Ammon's horn (tissue), 1 donor: Measurements from ENCODE around the gene GARIN5A.

Experiments
- DNase-seq: peaks from one replicate; pipeline ENCODE4 v3.0.0-alpha.2; 2016; ENCODE audit warnings: low spot score

GARIN5A gene

DNA sequence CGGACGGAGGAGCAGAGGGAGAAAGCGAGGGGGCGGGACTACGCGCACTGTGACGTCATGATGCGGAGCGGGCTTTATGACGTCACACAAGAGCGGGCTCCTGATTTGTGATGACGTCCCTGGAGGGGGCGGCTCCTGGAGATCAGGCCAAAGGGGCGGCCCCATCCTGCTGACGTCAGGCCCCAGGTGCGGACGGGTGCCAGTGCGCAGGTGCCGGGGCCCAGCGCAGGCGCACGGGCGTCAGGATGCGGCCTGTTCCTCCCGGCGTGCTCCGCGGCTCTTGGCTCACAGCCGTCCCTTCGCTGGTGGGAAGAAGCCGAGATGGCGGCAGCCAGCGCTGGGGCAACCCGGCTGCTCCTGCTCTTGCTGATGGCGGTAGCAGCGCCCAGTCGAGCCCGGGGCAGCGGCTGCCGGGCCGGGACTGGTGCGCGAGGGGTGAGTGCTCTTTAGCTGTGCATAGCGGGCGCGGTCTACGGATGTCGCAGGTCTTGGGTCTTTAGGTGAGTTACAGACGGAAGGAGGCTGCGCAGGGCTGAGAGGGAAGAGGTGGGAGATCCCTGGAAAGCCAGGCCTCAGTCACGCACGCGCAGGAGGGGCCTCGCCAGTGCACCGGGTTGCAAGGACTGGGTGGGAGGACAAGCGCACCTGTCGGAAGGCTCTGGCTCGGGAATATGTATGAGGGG, at the start of gene GARIN5A, which contains the start of gene EMC10:
TSS of gene GARIN5A (minus strand) at position 625 of the 683 bp plus-strand sequence. CDS start at position 165, 460 bp downstream.
TSS of gene EMC10 (plus strand) at position 284 of the 683 bp plus-strand sequence. CDS start at position 322, 38 bp downstream.
- DNase-seq = peak; percentile 89

DNA sequence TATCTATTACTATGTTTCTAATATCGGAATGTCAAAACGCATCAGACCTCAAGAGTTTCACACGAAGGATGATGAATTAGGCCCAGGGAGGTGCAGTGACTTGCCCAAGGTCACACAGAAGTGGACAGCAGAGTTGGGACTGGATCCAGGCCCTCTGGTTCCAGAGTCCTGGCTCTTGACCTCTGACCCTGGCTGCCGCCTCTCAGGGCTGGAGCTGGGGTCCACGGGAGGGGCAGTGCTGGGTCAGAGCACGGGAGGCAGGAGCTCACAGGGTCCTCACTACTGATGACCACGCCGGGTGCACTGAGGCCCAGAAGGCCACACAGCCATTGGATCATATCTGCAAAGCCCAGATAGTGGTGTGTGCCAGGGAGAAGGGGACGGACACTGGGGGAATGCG, 46.2 kb upstream of the GARIN5A start:
- no peak for DNase-seq

DNA sequence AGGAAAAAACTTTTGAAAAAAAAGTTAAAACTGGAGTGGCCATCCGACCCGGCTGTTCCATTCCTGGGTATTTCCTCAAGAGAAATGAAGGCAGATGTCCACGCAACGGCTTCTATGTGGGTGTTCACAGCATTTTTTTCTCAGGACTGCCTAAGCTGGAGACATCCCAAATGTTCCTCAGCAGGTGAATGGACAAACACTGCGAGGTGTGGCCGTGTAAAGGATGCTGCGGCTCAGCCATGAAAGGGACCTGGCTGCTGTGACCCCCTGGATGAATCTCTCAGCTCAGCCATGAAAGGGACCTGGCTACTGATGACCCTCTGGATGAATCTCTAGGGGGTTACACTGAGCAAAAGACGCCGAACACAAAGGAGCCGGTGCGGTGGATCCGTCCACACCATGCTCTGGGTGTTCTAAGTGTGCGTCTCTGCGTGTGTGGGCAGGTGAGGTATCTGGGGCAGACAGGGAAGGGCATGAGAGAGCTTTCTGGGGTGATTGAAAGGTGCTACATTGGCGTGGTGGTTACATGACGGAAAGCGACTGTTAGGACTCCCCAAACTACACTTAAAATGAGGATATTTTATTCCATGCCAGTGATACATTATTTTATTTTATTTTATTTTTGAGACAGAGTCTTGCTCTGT, 44.3 kb upstream of the GARIN5A start:
- no peak for DNase-seq

DNA sequence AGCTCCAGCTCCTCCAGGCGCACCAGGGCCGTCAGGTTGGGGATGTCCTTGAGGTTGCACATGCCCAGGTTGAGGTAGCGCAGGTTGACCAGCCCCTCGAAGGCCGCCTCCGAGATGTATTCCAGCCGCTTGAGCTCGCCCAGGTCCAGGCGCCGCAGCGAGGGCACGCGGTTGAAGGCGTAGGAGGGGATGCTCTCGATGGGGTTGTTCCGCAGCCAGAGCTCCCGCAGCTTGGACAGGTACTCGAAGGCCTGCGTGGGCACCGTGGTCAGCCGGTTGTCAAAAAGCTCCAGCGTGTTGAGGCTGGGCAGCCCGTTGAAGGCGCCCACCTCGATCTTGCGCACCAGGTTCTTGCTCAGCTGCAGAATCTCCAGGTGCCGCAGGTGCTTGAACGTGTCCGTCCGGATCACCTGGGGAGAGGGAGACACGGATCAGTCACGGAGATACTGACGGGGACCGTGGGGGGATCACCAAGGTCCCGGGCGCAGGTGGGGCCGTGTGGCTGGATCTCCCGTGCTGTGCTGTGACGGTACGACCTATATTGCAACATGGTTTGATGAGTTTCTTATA, 42.4 kb upstream of the GARIN5A start:
- DNase-seq = no peak

DNA sequence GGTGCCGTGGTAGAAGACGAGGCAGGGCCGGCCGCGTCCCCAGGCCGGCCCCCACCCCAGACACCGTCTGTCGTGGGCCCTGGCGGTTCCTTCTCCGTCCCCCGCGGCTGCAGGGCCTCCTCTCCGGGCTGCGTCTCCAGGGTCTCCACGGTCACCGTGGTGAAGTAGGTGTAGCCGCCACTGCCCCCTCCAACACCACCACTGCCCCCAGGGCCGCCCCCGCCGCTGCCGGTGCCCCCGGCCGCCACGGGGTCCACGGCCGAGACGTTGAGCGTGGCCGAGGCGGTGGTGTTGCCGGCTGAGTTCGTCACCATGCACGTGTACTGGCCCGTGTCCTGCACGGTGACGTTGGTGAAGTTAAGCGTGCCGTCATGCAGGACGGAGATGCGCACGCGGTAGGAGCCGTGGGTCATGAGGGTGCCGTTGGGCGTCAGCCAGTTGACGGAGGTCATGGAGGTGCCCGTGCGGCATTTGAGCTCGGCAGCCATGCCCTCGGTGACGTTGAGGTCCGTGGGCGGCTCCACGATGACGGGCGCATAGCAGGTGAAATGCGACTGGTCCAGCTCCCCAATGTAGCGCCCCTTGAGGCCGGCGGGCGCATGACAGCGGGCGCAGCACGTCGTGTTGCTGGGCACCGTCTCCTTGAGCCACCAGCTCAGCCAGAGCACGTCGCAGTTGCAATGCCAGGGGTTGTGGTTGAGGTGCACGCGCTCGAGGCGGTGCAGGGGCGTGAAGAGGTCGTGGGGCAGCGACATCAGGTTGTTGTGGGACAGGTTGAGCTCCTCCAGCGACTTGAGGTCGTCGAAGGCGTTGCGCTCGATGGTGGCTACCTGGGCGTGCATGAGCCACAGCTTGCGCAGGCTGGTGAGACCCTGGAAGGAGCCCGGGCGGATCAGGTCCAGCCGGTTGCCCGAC, 41.7 kb upstream of the GARIN5A start:
- DNase-seq = no peak

DNA sequence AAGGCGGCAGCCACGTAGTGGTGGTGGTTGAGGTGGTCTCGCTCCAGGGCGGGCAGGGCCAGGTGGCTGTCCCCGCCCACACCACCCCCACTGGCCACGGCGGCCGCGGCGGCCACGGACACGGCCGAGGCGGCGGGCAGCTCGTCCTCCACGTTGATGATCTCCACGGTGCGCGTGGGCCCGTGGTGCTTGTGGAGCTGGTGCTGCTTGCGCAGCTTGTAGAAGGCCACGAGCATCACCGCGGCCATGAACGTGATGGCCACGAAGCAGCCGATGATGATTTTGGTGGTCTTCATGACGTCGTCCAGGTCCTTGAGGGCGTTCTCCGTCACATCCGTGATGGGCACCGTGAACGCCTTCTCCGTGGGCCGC, 41.0 kb upstream of the GARIN5A start:
- DNase-seq = no peak

DNA sequence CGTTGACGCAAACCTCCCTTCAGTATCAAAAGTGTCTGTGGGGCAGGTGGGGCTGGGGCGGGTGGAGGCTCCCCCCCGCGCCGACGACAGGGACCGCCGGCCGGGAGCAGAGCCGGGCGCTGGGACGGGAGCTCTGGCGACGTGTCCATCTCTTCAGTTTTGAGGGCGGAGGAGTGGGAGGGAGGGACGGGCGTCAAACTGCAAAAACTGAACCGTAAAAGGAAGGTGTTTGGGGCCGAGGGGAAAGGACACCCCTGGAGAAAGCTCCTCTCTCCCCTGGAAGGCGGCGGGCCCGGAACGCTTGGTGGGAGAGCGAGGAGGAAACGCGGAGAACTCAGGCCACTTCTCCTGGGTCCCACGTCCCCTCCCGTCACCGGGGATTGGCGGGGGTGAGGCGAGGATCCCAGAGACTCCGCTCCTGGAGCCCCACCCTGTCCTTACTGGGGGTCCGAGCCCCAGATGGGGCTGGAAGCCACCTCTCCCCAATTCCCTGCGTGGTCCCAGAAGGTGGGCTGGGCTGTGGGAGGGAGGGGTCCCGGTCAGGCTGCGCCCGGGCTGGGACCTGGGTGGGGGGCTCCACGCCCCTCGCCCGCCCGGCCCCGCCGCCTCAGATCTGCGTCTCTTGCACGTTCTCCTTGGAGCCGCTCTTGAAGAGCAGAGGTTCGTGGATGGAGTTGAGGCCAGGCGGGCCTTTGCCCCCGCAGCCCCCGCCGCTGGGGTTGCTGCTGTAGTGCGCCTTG, 40.5 kb upstream of the GARIN5A start:
- no peak for DNase-seq

DNA sequence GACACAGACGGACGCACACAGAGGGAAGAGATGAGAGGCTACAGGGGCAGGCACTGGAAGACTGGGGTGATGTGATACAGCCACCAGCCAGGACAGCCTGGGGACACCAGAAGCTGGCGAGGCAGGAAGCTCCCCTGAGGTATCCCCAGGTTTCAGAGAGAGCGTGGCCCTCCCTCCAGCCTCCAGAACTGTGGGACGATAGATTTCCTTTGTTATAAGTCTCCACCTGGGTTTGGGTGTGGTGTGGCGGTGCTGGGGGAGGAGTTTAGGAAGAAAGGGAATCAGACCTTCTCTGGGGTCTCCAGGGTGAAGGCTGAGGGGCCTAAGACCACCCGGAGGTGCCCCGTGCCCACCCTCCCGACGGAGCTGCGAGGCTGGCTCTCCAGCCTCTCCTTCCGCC, 39.8 kb upstream of the GARIN5A start:
- no peak for DNase-seq

DNA sequence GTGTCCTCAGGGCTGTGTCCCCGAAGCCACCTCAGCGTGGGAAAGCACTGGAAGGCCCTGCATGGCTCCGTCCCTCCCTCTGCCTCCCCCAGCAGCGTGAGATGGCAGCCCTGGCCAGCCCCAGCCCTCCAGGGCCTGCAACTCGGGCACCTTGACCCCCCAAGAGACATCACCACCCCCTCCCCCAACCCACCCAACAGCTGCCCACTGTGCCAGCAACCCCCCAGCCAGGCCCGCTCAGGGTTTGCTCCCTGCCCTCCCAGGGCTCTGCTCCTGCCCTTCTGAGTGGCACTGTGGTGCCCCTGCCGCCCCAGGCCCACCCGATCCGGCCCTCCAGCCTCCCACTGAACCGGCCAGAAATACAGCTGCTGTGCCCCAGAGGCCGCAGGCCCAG, 38.5 kb upstream of the GARIN5A start:
- DNase-seq = no peak

DNA sequence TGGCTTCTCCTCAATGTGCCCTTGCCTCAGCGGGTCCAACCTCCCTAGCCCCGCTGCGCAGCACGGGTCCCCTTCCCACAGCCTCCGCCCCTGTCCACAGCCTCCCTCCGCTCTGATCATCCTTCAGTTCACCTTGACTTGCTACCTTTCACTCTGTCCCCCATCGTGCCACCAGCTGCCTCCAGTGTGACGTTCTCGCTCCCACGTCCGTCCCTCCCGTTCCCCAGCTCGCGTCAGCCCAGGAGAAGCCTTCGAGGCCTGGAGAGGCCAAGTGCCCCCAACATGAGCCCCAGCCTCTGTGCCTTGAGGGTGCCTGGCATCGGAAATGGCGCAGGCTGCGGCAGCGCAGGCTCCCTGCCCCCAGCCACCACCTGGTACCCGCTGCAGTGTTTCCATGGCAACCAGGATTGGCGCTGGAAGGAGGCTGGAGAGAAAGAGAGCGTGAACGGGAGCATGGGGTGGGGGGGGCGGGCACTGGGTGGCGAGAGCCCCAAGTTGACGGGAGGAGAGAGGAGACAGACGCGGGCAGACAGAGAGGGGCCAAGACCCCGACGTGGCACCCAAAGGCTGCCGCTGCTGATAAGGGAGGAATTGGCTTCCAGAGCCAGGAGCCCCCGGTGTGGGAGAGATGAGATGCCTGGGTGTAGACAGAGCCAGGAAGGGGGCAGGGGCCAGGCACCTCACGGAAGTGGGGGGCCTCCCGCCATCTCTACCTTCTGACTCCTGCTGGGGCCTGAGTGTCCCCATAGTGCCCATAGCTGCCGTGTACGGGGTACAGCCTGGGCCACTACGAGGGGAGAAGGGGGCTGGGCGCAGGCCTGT, 37.9 kb upstream of the GARIN5A start:
- peak; percentile 88 for DNase-seq

DNA sequence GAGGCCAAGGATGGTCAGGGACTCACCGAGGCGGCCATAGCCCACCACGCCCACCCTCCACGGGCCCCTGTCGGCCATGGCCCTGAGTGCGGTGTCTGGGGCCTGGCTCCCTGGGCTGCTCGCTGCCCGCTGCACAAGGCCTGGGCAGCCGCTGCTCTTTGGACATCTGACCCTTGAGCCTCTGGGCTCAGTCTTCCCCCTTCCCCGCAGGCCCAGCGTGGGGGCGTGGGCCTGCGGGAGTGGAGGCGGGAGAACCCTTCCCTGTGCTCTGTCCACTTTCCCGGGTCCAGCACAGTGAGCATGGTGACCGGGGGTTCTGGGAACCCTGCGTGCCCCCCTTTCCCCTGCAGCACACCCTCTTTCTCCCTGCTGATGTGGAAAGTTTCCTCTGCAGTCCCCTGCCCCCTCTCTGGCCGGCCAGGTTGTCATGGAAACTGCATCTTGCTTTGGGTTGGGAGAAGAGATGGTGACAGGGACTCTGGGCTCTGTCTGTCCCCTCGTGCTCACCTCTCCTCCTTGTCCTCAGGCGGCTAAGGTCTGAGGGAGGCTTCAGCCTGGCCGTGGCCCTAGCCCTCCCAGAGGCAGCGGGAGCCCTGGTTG, 37.2 kb upstream of the GARIN5A start, which contains the start of gene ASPDH:
TSS of gene ASPDH (minus strand) at position 168 of the 600 bp plus-strand sequence. CDS start at position 78, 90 bp downstream.
- peak; percentile 60 for DNase-seq

DNA sequence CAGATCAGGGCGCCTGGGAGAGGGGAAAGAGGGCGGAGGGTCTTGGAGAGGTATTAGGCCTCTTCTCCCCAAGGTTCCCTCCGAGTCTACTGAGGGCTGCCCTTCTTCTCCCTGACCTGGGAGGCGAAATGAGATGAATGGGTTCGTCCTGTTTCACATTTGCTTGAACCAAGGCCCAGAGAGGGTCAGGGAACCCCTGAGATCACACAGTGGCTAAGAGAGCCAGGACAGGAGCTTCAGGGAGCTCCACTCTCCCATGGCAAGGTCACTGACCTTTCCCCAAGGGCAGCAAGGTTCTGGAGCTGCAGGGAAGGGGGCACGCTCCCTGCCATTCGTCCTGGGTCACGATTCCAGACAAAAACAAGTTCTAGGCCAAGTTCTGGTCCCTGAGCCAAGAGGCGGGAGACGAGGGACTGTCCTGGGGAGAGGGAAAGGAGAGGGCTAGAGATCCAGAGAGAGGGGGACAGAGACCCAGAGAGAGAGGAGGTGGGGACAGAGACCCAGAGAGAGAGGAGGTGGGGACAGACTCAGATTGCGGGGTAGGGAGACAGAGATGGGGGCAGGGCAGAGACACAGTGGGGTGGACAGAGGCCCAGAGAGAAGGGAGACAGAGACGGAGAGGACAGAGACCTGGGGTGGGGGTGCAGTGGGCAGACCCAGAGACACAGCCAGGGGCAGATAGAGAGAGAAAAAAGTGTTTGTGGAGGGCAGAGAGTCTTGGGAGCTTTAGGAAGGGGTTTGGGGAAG, 36.5 kb upstream of the GARIN5A start:
- no peak for DNase-seq

DNA sequence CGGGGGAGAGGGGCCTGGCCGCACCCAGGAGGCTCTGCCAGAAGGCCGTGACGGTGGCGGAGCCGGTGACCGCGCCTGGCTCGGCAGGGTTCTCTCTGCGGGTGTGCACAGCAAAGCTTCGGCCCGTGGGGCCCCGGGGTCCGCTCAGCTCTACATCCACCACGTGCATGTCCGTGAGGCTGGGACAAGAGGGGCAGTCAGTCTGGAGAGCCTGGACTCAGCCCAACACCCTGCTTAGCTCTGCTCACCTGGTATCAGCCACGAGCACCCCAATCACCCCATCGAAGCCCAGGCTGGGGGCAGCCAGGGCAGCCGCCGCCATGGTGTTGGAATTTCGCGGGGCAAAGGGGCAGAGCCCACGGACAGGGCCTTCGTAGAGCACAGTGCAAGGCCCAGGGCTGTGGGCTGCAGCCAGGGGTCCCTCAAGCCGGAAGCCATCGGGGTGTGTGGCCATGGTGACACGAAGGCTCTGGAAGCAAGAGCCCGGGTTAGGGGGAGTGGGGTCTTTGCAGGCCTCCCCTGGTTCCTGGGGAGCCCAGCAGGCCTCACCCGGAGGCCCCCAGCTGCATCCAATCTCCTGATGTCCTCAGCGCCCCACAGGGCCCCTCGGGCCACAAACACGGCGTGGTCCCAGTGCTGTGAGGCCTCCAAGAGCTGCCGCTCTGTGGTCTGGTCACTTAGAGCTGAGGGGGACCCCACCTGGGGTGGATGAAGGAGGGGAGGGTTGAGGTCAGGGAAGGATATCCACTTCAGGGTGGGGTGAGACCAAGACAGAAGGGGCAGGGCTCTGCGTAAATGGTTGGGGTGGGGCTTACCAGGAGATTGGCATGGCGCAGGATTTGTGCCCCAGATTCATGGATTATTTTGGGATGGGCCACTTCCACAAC, 35.7 kb upstream of the GARIN5A start:
- DNase-seq = no peak

DNA sequence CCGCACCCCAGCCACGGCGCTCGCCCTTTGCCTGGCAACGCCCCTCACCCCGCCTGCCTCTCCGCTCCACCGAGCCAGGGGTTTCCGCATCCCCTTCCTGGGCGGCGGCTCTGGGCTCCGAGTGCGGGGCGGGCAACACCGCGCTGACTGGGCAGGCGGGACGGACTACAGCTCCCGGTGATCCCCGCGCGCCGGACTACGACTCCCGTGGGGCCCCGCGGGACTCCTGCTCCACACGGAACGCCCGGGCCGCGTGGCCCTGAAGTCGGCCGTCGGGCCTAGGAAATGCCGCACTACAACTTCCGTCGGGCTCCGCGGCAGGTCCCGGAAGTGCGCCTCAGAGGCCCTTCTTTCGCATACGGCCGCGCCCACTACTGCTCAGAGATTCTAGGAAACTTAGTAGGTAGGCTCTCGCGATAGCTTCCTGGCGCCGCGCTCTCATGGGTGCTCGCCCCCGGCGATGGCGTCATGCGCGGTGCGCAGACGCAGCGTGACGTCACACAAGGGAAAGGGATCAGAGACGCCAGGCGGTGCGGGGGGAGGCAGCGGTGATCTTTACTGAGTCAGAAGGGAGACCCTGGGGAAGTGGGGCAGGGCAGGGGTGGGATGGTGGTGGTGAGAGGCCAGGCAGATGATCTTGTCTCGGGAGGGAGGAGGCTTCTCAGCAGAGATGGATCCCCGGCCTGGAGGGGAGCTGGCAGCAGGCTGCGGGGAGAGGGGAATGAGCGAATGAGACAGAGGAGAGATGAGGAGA, 34.6 kb upstream of the GARIN5A start, which contains the start of gene JOSD2:
TSS of gene JOSD2 (minus strand) at position 123 of the 754 bp plus-strand sequence. CDS start 760 bp downstream, outside the sequence.
- peak; percentile 99 for DNase-seq

DNA sequence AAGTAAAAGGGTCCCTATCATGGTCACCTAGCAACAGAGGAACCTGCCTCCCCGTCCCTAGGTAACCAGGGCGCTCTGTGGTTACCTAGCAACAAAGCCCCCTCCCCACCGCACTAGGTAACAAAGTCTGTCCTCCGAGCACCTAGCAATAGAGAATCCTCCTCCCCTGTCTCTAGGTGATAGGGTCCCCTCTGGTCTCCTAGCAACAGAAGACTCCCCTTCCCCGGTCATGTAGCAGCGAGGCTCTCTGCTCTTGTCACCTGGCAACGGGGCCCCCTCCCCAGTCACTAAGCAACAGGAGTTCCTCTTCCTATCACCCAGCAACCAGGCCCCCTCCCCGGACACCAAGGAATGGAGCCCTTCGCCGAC, 34.0 kb upstream of the GARIN5A start:
- no peak for DNase-seq

DNA sequence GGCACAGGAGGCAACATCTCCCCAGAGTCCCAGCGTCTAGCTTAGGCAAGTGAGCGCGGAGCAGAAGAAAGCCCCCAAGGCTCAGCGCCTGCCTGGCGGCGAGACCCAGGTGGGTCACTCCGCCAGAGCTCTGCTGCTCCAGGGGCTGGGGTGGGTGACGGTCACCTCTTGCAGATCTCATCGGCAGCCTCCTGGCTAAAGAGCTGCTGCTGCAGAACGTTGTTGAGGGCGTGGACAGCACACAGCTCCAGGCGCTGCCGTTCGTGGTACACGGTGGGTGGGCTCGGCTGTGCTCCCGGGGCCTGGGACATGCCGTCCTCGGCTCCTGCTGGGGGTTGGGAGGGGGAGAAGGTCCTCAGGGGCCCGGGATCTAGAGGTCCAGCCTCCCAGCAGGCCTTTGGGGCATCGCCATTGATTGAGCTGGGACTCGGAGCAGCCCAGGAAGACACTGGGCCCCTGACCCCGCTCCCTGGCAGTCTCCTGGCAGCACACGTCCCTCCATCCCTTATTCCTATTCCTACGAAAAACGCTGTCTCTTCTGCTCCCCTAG, 33.5 kb upstream of the GARIN5A start:
- DNase-seq = no peak

DNA sequence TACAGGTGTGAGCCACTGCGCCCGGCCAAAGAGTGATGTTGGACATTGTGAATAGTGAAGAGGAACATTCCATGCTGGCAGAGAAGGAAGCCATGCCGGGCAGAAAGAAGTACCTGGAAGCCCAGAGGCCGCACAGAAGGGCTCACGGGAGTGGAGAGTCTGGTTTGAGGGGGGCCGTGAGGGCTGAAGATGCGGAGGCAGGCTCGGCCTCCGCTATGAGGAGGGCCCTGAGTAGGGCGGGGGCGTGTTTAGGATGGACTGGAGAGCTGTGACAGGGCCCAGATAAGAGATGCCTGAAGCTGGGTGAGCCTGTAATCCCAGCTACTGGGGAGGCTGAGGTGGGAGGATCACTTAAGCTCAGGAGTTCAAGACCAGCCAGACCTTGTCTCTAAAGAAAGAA, 32.7 kb upstream of the GARIN5A start:
- no peak for DNase-seq
